Rectal smooth muscle tissue (tissue), 1 donor: Measurements from ENCODE around the gene GALK2.
"Not testable (repeated sequence)": the region's sequence is repeated elsewhere in the genome, so short reads cannot be mapped to it uniquely, and the experiment has no call there.

Source experiments
- H3K27ac ChIP-seq: one replicate; pipeline ENCODE4 v1.7.0; 2013; ENCODE audit warnings: low read depth, low read length, inconsistent platforms
- H3K27me3 ChIP-seq: one replicate; pipeline ENCODE4 v1.7.0; 2013; ENCODE audit warnings: low read length; ENCODE audit not compliant: control insufficient read depth, insufficient read depth
- H3K36me3 ChIP-seq: one replicate; pipeline ENCODE4 v1.7.0; 2013; ENCODE audit warnings: low read length; ENCODE audit not compliant: control insufficient read depth, insufficient read depth
- H3K4me1 ChIP-seq: one replicate; pipeline ENCODE4 v1.7.0; 2013; ENCODE audit warnings: low read length; ENCODE audit not compliant: control insufficient read depth, insufficient read depth
- H3K4me3 ChIP-seq: one replicate; pipeline ENCODE4 v1.7.0; 2013; ENCODE audit warnings: low read length
- H3K9ac ChIP-seq: one replicate; pipeline ENCODE4 v1.7.0; 2013; ENCODE audit warnings: low read length

Gene GALK2

DNA sequence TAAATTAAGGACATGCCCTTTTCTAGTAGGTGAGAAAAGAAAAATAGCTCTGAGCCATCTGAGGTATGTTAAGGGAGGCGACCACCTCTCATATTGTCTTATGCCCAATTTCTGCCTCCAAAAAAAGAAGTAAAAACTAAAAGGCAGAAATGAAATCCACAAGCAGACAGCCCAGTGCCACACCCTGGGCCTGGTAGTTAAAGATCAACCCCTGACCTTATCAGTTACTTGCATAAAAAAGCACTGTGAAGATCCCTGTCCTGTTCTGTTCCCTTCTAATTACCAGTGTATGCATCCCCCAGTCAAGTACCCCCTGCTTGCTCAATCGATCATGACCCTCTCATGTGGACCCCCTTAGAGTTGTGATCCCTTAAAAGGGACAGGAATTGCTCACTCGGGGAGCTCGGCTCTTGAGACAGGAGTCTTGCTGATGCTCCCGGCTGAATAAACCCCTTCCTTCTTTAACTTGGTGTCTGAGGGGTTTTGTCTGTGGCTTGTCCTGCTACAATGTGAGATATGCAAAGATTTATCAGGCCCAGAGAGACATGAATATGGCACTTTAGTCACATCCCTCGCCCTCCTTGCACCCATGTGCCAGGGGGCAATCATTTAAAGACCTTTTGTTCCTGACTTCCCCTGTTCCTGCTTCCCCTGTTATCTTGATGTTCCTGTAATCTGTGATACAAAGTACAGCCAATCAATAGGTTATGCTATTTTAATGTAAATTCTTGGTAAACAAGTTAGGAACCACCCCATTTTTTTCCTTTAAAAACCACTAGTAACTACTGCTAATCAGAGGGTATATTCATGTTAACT, 5.7 kb downstream of the GALK2 start:
- H3K9ac ChIP-seq, H3K36me3 ChIP-seq, H3K4me1 ChIP-seq: not testable (repeated sequence)

DNA sequence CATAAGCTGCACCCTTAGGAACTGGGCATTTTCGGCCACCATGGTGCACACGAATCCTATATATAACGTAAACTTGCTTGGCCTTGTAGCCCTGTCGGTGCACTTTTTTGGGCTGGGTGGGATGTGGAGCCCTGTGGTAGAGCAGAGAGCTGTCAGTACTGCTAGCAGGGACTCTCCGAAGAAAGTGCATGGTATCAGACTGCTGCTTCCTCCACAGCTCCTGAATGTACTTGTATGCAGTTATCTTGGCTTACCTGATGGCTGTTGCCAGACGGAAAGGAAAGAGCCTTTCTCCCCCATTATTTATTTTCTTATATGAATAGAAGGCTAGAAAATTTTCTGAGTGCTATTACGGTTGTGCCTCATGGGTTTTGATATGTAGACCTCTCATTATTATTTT, 8.4 kb downstream of the GALK2 start:
- Histone ChIP-seq H3K4me3 (no peak overlapping the region), H3K9ac (no peak overlapping the region), H3K36me3 (no peaks in the 10 kb centered on the region), H3K4me1 (no peaks in the 10 kb centered on the region), H3K27ac (no peak overlapping the region), H3K27me3 (no peaks in the 10 kb centered on the region)

More for the DNA sequence above, 5.7 kb downstream of the GALK2 start:
- H3K27me3 ChIP-seq, H3K27ac ChIP-seq, H3K4me3 ChIP-seq: not testable (repeated sequence)

DNA sequence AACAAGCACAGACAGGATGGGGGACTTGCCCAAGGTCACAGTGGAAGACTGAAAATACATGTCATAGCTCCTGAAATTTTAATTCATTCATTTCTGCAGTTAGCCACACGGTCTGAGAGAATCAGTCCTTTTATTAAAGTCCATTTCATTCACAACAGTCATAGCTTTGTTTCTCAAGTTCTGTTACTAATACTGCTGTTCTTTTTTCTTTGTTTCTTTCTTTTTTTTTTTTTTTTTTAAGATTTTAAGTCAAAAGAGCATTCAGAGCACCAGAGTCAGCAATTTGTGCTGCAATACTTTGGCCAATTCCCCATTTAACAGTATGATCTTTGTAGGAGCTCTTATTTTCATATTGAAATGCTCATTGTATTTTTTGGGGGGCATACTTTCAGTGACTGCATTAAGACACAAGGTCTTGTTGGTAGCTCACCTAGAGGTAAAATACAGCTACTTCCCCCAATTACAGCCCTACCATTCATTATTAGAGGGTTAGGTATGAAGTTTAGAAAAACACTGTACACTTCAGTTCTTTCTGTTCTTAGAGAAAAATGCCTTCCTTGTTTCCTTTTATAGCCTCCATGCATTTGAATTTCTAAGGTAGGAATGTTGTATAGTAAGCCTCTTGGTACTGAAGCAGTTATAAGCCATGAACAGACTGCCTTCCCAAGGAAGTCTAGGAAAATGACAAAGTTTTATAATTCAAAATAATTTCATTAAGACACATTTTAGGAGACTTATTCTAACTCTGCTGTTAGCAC, 9.6 kb downstream of the GALK2 start:
- Histone ChIP-seq H3K36me3 (no peaks in the 10 kb centered on the region), H3K4me1 (no peaks in the 10 kb centered on the region), H3K27ac (no peak overlapping the region), H3K27me3 (no peaks in the 10 kb centered on the region), H3K4me3 (no peak overlapping the region), H3K9ac (no peak overlapping the region)

DNA sequence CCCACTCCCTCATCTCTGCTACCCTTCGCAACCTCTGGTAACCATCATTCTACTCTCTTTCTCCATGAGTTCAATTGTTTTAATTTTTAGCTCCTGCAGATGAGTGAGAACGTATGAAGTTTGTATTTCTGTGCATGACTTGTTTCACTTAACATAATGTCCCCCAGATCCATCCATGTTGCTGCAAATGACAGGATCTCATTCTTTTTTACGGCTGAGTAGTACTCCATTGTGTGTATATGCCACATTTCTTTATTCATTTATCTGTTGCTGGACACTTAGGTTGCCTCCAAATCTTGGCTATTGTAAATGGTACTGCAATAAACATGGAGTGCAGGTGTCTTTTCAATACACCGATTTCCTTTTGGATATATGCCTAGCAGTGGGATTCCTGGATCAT, 12.1 kb downstream of the GALK2 start:
- Histone ChIP-seq H3K4me3 (no peak overlapping the region), H3K27me3 (no peaks in the 10 kb centered on the region), H3K4me1 (no peaks in the 10 kb centered on the region), H3K9ac (no peak overlapping the region), H3K27ac (no peak overlapping the region), H3K36me3 (no peaks in the 10 kb centered on the region)

DNA sequence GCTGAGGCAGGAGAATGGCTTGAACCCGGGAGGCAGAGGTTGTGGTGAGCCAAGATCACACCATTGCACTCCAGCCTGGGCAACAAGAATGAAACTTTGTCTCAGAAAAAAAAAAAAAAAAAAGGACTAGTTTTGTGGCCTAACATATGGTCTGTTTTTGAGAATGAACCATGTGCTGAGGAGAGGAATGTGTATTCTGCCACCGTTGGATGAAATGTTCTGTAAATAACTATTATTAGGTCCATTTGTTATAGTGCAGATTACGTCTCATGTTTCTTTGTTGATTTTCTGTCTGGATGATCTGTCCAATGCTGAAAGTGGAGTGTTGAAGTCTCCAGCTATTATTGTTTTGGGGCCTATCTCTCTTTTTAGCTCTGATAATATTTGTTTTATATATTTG, 13.7 kb downstream of the GALK2 start:
- not testable (repeated sequence) for H3K36me3 ChIP-seq, H3K27ac ChIP-seq, H3K9ac ChIP-seq, H3K4me3 ChIP-seq, H3K27me3 ChIP-seq, H3K4me1 ChIP-seq

DNA sequence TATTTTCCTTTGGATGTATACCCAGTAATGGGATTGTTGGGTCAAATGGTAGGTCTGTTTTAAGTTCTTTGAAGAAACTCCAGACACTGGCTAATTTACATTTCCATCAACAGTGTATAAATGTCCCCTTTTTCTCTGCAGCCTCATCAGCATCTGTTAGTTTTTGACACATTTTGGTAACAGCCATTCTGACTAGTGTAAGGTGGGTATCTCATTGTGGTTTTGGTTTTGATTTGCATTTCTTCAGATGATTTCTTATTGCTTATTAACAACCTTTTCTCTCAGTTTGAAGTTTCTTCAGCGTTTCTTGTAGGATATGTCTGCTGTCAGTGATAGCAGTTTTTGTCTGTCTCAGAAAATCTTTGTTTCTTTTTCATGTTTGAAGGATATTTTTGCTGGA, 15.4 kb downstream of the GALK2 start:
- no peaks in the 10 kb centered on the region for H3K36me3 ChIP-seq
- no peak overlapping the region for H3K9ac ChIP-seq
- no peaks in the 10 kb centered on the region for H3K4me1 ChIP-seq
- H3K27me3 ChIP-seq: no peaks in the 10 kb centered on the region
- no peak overlapping the region for H3K4me3 ChIP-seq
- H3K27ac ChIP-seq: no peak overlapping the region

DNA sequence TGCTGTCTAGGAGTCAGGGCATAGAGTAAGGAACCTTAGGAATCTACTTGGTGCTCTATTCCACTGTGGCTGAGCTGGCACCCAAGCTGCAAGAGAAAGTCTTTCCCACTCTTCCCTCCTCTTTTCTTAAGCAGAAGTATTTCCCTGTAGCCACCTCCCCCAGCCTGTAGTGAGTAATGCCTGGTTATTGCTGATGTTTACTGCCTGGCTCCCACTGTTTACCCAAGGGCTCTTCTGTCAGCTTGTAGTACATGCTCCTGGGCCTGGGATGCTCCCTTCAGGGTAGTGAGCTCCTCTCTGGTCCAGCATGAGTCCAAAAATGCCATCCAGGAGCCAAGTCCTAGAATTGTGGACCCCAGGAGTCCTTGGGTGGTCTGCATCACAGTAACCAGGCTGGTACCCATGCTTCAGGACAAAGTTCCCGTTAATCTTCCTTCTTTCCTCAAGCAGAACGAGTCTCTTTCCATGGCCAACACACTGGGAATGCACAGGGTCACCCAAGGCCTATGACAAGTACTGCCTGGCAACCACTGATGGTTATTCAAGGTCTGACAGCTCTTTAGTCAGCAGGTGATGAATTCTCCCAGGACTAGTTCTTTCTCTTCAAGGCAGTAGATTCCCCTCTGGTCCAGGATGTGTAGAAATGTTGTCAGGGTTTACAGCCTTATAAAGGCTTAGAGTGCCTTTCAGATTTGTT, 17.6 kb downstream of the GALK2 start:
- Histone ChIP-seq H3K4me3 (no peak overlapping the region), H3K27ac (no peak overlapping the region), H3K36me3 (no peaks in the 10 kb centered on the region), H3K4me1 (no peaks in the 10 kb centered on the region), H3K27me3 (no peaks in the 10 kb centered on the region), H3K9ac (no peak overlapping the region)

DNA sequence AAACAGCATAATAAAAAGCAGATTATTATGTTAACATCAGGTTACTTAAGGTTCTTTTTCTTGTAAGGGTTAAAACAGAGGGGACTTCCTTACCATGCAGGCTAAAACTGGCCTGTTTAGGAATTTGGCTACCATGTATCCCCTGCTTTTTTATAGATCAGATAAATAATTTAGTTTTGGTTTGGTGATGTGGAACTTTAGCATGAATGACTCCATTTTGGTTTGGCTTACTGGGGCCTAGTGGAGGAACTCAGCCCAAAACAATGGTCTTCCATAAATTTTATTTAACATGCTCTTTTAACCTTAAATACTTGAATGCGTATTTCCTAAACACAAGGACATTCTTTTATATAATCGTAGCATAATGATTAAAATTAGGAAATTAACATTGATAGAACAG, 18.9 kb downstream of the GALK2 start:
- H3K9ac ChIP-seq: no peak overlapping the region
- H3K4me3 ChIP-seq: no peak overlapping the region
- no peaks in the 10 kb centered on the region for H3K36me3 ChIP-seq
- H3K27me3 ChIP-seq: no peaks in the 10 kb centered on the region
- H3K27ac ChIP-seq: no peak overlapping the region
- H3K4me1 ChIP-seq: no peaks in the 10 kb centered on the region

DNA sequence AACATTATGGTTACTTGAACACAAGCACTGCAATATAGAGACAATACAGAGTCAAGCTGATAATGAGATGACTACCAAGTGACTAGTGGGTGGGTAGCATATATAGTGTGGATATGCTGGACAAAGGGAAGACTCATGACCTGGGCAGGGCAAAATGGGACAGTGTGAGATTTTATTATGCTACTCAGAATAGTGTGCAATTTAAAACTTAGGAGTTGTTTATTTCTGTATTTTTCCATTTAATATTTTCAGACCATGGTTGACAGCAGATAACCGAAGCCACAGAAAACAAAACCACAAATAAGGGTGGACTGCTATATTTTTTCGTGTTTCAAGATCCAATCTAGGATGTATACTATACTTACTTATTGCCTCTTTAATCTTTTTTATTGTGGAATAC, 19.6 kb downstream of the GALK2 start:
- Histone ChIP-seq H3K36me3 (no peaks in the 10 kb centered on the region), H3K27me3 (no peaks in the 10 kb centered on the region), H3K9ac (no peak overlapping the region), H3K27ac (no peak overlapping the region), H3K4me3 (no peak overlapping the region), H3K4me1 (no peaks in the 10 kb centered on the region)

DNA sequence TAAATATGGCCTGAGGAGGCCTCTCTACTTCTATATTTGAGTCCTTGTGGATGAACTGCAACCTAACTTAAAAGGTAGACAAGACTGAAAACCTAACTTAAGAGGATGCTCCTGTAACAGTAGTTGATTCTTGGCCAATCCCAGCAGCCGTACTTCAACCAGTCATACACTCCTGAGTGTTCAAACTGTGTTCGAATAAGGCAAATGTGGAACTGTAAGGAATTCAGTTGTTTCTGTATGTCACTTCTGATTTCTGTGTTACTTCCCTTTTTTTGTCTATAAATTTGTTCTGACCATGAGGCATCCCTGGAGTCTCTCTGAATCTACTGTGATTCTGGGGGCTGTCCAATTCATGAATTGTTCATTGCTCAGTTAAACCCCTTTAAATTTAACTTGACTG, 20.5 kb downstream of the GALK2 start:
- no peak overlapping the region for H3K4me3 ChIP-seq
- H3K9ac ChIP-seq: no peak overlapping the region
- no peak overlapping the region for H3K27ac ChIP-seq
- H3K36me3 ChIP-seq: no peaks in the 10 kb centered on the region
- H3K27me3 ChIP-seq: no peaks in the 10 kb centered on the region
- no peaks in the 10 kb centered on the region for H3K4me1 ChIP-seq

DNA sequence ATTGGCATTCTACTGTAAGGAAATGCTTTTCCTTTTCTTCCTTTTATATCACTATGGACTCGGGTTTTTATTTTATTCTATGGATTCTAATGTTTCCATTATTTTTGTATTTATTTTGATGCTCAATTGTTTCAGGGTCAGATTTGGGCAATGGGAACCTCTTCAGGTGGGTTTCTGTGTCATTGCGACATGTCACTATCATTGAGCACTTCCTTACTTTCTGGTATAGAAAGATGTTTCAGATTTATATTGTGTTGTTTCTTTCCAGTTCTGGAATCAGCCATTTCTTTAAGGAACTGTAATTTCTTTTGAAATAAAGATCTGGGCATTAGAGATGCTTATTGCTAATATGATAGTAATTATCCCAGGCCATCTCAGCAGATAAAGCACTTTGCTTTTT, 21.8 kb downstream of the GALK2 start:
- H3K36me3 ChIP-seq: no peaks in the 10 kb centered on the region
- H3K27ac ChIP-seq: no peak overlapping the region
- no peak overlapping the region for H3K4me3 ChIP-seq
- no peaks in the 10 kb centered on the region for H3K4me1 ChIP-seq
- no peak overlapping the region for H3K9ac ChIP-seq
- no peaks in the 10 kb centered on the region for H3K27me3 ChIP-seq

DNA sequence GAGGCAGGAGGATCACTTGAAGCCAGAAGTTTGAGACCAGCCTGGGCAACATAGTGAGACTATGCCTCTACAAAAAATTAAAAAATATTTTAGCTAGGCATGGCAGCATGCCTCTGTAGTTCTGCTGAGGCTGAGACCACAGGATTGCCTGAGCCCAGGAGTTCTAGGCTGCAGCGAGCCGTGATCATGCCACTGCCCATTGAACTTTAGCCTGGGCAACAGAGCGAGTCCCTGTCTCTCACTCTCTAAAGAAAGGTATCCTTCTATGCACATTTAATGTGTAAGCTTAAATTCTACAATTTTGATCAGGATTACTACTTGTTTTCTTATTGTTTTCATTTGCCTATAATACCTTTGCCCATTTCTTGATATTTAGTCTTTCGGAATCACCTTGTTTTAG, 26.8 kb downstream of the GALK2 start:
- H3K9ac ChIP-seq: no peak overlapping the region
- no peak overlapping the region for H3K4me3 ChIP-seq
- H3K27me3 ChIP-seq: no peaks in the 10 kb centered on the region
- no peaks in the 10 kb centered on the region for H3K4me1 ChIP-seq
- no peaks in the 10 kb centered on the region for H3K36me3 ChIP-seq
- no peak overlapping the region for H3K27ac ChIP-seq
